ENCODE data around the gene GPR34. TPM values are rescaled to one million over a fixed set of nuclear protein-coding genes. Genes with fewer than 3 reads are reported as not detected.

GPR34 gene
- polyA plus RNA-seq, 1 experiment = not detected

- no peak overlapping the region for H3K27ac ChIP-seq (ENCODE audit: low read depth, low read length)
- ChIA-PET POLR2A (no interaction called here), CTCF (no interaction called here)
- H3K27me3 ChIP-seq (ENCODE audit: control insufficient read depth, insufficient read depth, low read length) = no peaks in the 10 kb centered on the region
- H3K9me3 ChIP-seq (ENCODE audit: control insufficient read depth, insufficient read depth, low read length) = no peaks in the 10 kb centered on the region
- TF ChIP-seq CTCF (IDR thresholded peaks at IDR 0.05; ENCODE audit: low read depth, low read length) = no peak
- DNase-seq (ENCODE audit: low read depth, low spot score) = no peak
- no peak overlapping the region for H3K4me3 ChIP-seq (ENCODE audit: low read depth, low read length)
Measured at GRCh38 chrX:41705042-41705441, 16.3 kb downstream of the GPR34 start.

- Histone ChIP-seq H3K4me3 (ENCODE audit: low read depth, low read length) (no peak overlapping the region), H3K27me3 (ENCODE audit: control insufficient read depth, insufficient read depth, low read length) (no peaks in the 10 kb centered on the region), H3K9me3 (ENCODE audit: control insufficient read depth, insufficient read depth, low read length) (no peaks in the 10 kb centered on the region), H3K27ac (ENCODE audit: low read depth, low read length) (no peak overlapping the region)
- DNase-seq (ENCODE audit: low read depth, low spot score) = no peak
- POLR2A ChIA-PET = no interaction called here
- no peak for TF ChIP-seq CTCF (IDR thresholded peaks at IDR 0.05; ENCODE audit: low read depth, low read length)
- CTCF ChIA-PET = no interaction called here
Measured at GRCh38 chrX:41705680-41706374, 17.1 kb downstream of the GPR34 start.

- TF ChIP-seq CTCF (IDR thresholded peaks at IDR 0.05; ENCODE audit: low read depth, low read length) = no peak
- H3K9me3 ChIP-seq (ENCODE audit: control insufficient read depth, insufficient read depth, low read length) = no peaks in the 10 kb centered on the region
- no peak for DNase-seq (ENCODE audit: low read depth, low spot score)
- no peaks in the 10 kb centered on the region for H3K27me3 ChIP-seq (ENCODE audit: control insufficient read depth, insufficient read depth, low read length)
- CTCF ChIA-PET = no interaction called here
- no peak overlapping the region for H3K4me3 ChIP-seq (ENCODE audit: low read depth, low read length)
- POLR2A ChIA-PET = no interaction called here
- no peak overlapping the region for H3K27ac ChIP-seq (ENCODE audit: low read depth, low read length)
Measured at GRCh38 chrX:41707218-41707617, 18.4 kb downstream of the GPR34 start.

- ChIA-PET POLR2A (no interaction called here), CTCF (interaction anchor here (0.7 kb wide), 1 partner anchor 10 kb away, joined by 3 read pairs; no protein-coding TSS in a partner anchor)
- Histone ChIP-seq H3K27me3 (ENCODE audit: control insufficient read depth, insufficient read depth, low read length) (no peaks in the 10 kb centered on the region), H3K9me3 (ENCODE audit: control insufficient read depth, insufficient read depth, low read length) (no peaks in the 10 kb centered on the region), H3K27ac (ENCODE audit: low read depth, low read length) (no peak overlapping the region), H3K4me3 (ENCODE audit: low read depth, low read length) (no peak overlapping the region)
- TF ChIP-seq CTCF (IDR thresholded peaks at IDR 0.05; ENCODE audit: low read depth, low read length) = no peak
- no peak for DNase-seq (ENCODE audit: low read depth, low spot score)
Measured at GRCh38 chrX:41708486-41708885, 19.7 kb downstream of the GPR34 start.

GRCh38 chrX:41711021-41711667 is 22.4 kb downstream of the GPR34 start:
- TF ChIP-seq CTCF (IDR thresholded peaks at IDR 0.05; ENCODE audit: low read depth, low read length) = no peak
- Histone ChIP-seq H3K4me3 (ENCODE audit: low read depth, low read length) (no peak overlapping the region), H3K9me3 (ENCODE audit: control insufficient read depth, insufficient read depth, low read length) (no peaks in the 10 kb centered on the region), H3K27me3 (ENCODE audit: control insufficient read depth, insufficient read depth, low read length) (no peaks in the 10 kb centered on the region), H3K27ac (ENCODE audit: low read depth, low read length) (no peak overlapping the region)
- ChIA-PET POLR2A (no interaction called here), CTCF (no interaction called here)
- DNase-seq (ENCODE audit: low read depth, low spot score) = no peak

Measured in AG04450 (cell line).